Gastrocnemius medialis (tissue), 4 donors: ENCODE data around the gene AFF3. TPM values are rescaled to one million over a fixed set of nuclear protein-coding genes. Genes with fewer than 3 reads are reported as not detected.

Experiments
- ATAC-seq, 2 donors: fragments of 150-250 bp; one replicate each; pipeline ENCODE4 v1.9.1; 2016
- DNase-seq, 2 donors: peaks; one replicate each; pipeline ENCODE4 v3.0.0-alpha.2; 2019
- H3K27ac ChIP-seq, 4 donors: fragments of 200-600 bp; sonication (generic); 1 replicate in 1 of 4; 2 replicates in 3 of 4; pipeline ENCODE4 v1.5.1; 2016 to 2018; ENCODE audit warnings: mild to moderate bottlenecking in 2 of 4, moderate library complexity in 1 of 4
- H3K27me3 ChIP-seq, 3 donors: fragments of 200-600 bp; sonication (generic) in 2 of 3; 1 replicate in 1 of 3; 2 replicates in 2 of 3; pipeline versions ENCODE4 v1.5.1 to v1.6.0; 2016 to 2019; ENCODE audit warnings: mild to moderate bottlenecking in 1 of 3, moderate library complexity in 1 of 3
- H3K36me3 ChIP-seq, 2 donors: fragments of 200-600 bp; sonication (generic) in 1 of 2; one replicate each; pipeline ENCODE4 v1.5.1; 2017 to 2018
- H3K4me1 ChIP-seq, 2 donors: fragments of 200-600 bp; sonication (generic) in 1 of 2; one replicate each; pipeline ENCODE4 v1.5.1; 2016 to 2017; ENCODE audit warnings: mild to moderate bottlenecking in 2 of 2
- H3K4me3 ChIP-seq, 4 donors: fragments of 200-600 bp; sonication (generic) in 3 of 4; 1 replicate in 1 of 4; 2 replicates in 3 of 4; pipeline ENCODE4 v1.5.1; 2016 to 2019; ENCODE audit warnings: mild to moderate bottlenecking in 2 of 4
- H3K9me3 ChIP-seq, 3 donors: fragments of 200-600 bp; sonication (generic) in 2 of 3; 1 replicate in 1 of 3; 2 replicates in 2 of 3; pipeline ENCODE4 v1.5.1; 2016 to 2019
- CTCF ChIP-seq, 5 experiments: fragments of 450-650 bp in 3 of 5; fragments of 200-600 bp in 2 of 5; sonication (generic) in 2 of 5; IDR thresholded peaks in 4 of 5; conservative IDR thresholded peaks in 1 of 5; 1 replicate in 4 of 5; 2 replicates in 1 of 5; pipeline ENCODE4 v1.5.1; 2016 to 2019; ENCODE audit warnings: antibody characterized with exemption in 5 of 5, mild to moderate bottlenecking in 3 of 5, moderate library complexity in 3 of 5
- POLR2A ChIP-seq, 2 donors: fragments of 450-650 bp; IDR thresholded peaks; one replicate each; pipeline ENCODE4 v1.6.1; 2017; ENCODE audit warnings: antibody characterized with exemption in 2 of 2, mild to moderate bottlenecking in 2 of 2, moderate library complexity in 2 of 2
- in situ Hi-C, 4 donors: fragments of 200-750 bp; cut with MboI; loops; one replicate each; pipeline versions ENCODE4 v1.15.0 to v1.8.0; 2017; ENCODE audit warnings: low sequenced_read_pairs in 4 of 4
- intact Hi-C: fragments of 100-400 bp; cut with DNase I; formaldehyde crosslinking; loops from one replicate; pipeline ENCODE4 v1.15.1; 2023; ENCODE audit warnings: low total_unique reads
- total RNA-seq, 4 donors: library from RNA; depleted of rRNA; stranded (reverse); fragments of >200 nt; gene quantifications; one replicate each; pipeline versions ENCODE4 v1.1.0 to v1.2.3, GENCODE V29; 2016

The AFF3 gene
- total RNA-seq, 4 donors from 2014 or later: 0.22 to 0.55 (median 0.47) TPM

DNA sequence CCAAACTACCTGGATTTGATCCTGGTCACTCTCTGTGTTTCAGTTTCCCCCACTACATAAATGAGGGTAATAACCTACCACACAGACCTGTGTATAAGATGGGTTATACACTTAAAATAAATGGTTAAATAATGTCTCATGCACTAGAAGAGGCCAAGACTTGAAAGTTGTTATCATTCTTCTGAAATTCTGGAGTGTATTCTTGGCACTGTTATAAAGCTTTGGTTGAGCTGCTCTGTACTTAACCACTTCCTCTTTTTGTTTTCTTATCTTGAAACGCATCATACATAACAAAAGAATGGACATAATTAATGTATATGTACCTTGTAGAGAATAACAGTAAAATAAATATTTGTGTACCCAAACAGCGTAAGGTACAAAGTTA, 281.0 kb downstream of the AFF3 start:
- Histone ChIP-seq H3K9me3 (no peaks in the 10 kb centered on the region), H3K36me3 (no peaks in the 10 kb centered on the region), H3K27me3 (no peaks in the 10 kb centered on the region), H3K4me1 (no peaks in the 10 kb centered on the region), H3K4me3 (no peak overlapping the region), H3K27ac (no peak overlapping the region)
- no peak for ATAC-seq
- DNase-seq: no peak
- in situ Hi-C loops (no loop called here), intact Hi-C loops (no loop called here)
- TF ChIP-seq CTCF (IDR thresholded peaks at IDR 0.05 in 4 of 5, conservative IDR thresholded peaks at IDR 0.05 in 1 of 5): no peak
- no peak for TF ChIP-seq POLR2A (IDR thresholded peaks at IDR 0.05)

- no peak for ATAC-seq
- TF ChIP-seq CTCF (IDR thresholded peaks at IDR 0.05 in 4 of 5, conservative IDR thresholded peaks at IDR 0.05 in 1 of 5) (no peak), POLR2A (IDR thresholded peaks at IDR 0.05) (no peak)
- no peaks in the 10 kb centered on the region for H3K4me1 ChIP-seq
- no peaks in the 10 kb centered on the region for H3K36me3 ChIP-seq
- in situ Hi-C loops: no loop called here
- H3K9me3 ChIP-seq: no peaks in the 10 kb centered on the region
- no peak overlapping the region for H3K4me3 ChIP-seq
- no peak overlapping the region for H3K27ac ChIP-seq
- H3K27me3 ChIP-seq: no peaks in the 10 kb centered on the region
- DNase-seq: no peak
- intact Hi-C loops: no loop called here
Measured at GRCh38 chr2:99860720-99861375, 281.5 kb downstream of the AFF3 start.

- no peaks in the 10 kb centered on the region for H3K27me3 ChIP-seq
- in situ Hi-C loops: no loop called here
Measured at GRCh38 chr2:99858951-99859596, 283.3 kb downstream of the AFF3 start.

DNA sequence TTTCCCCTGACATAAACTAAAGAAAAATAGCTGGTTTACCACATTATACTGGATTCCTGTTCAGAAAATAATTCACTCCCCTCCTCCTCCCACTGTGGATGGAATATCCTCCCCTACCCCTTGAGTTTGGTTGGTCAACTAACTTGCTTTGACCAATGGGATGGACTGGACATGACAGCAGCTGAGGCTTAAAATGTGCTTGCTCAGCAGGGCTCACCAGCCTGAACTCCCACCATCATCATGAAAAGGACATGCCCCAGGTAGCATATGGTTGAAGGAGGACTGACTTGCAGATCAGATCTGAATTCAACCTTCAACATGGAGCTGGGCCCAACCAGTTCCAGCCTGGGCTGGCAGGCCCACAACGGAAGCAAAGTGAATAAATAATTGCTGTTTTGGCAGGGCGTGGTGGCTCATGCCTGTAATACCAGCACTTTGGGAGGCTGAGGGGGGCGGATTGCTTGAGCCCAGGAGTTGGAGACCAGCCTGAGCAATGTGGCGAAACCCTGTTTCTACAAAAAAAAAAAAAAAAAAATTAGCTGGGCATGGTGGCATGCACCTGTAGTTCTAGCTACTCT, 284.4 kb downstream of the AFF3 start:
- in situ Hi-C loops: no loop called here
- no peak overlapping the region for H3K27ac ChIP-seq
- H3K4me3 ChIP-seq: no peak overlapping the region
- H3K36me3 ChIP-seq: no peaks in the 10 kb centered on the region
- no peaks in the 10 kb centered on the region for H3K27me3 ChIP-seq
- intact Hi-C loops: no loop called here
- H3K4me1 ChIP-seq: no peaks in the 10 kb centered on the region
- H3K9me3 ChIP-seq: no peaks in the 10 kb centered on the region
- ATAC-seq (no peak), DNase-seq (no peak)
- no peak for TF ChIP-seq CTCF (IDR thresholded peaks at IDR 0.05 in 4 of 5, conservative IDR thresholded peaks at IDR 0.05 in 1 of 5)
- TF ChIP-seq POLR2A (IDR thresholded peaks at IDR 0.05): no peak

More at GRCh38 chr2:99858951-99859596, 283.3 kb downstream of the AFF3 start:
- Histone ChIP-seq H3K4me3 (no peak overlapping the region), H3K27ac (no peak overlapping the region), H3K9me3 (no peaks in the 10 kb centered on the region), H3K4me1 (no peaks in the 10 kb centered on the region), H3K36me3 (no peaks in the 10 kb centered on the region)
- intact Hi-C loops: no loop called here
- no peak for TF ChIP-seq CTCF (IDR thresholded peaks at IDR 0.05 in 4 of 5, conservative IDR thresholded peaks at IDR 0.05 in 1 of 5)
- no peak for TF ChIP-seq POLR2A (IDR thresholded peaks at IDR 0.05)
- DNase-seq (no peak), ATAC-seq (no peak)
